Transverse colon (tissue), 4 donors: ENCODE results near the gene ORAI3. TPM values are rescaled to one million over a fixed set of nuclear protein-coding genes. Genes with fewer than 3 reads are reported as not detected.
"Not testable (repeated sequence)": the region's sequence is repeated elsewhere in the genome, so short reads cannot be mapped to it uniquely, and the experiment has no call there.

Experiments used
- DNase-seq: peaks from one replicate; pipeline ENCODE4 v3.0.0-alpha.2; 2019
- H3K27ac ChIP-seq, 4 donors: fragments of 200-600 bp; sonication (generic); 2 replicates each; pipeline ENCODE4 v1.5.1; 2016 to 2018; ENCODE audit warnings: inconsistent platforms in 4 of 4
- H3K27me3 ChIP-seq: fragments of 200-600 bp; sonication (generic); 2 replicates; pipeline ENCODE4 v1.5.1; 2017; ENCODE audit warnings: inconsistent platforms
- H3K36me3 ChIP-seq, 4 donors: fragments of 200-600 bp; sonication (generic); 2 replicates each; pipeline ENCODE4 v1.5.1; 2017 to 2019; ENCODE audit warnings: inconsistent platforms in 4 of 4
- H3K4me1 ChIP-seq, 4 donors: fragments of 200-600 bp; sonication (generic); 2 replicates each; pipeline ENCODE4 v1.5.1; 2017 to 2020; ENCODE audit warnings: inconsistent platforms in 4 of 4
- H3K4me3 ChIP-seq, 4 donors: fragments of 200-600 bp; sonication (generic); 1 replicate in 1 of 4; 2 replicates in 3 of 4; pipeline versions ENCODE4 v1.5.1 to v1.6.1; 2017 to 2019; ENCODE audit warnings: inconsistent platforms in 4 of 4
- H3K9me3 ChIP-seq, 2 donors: fragments of 200-600 bp; sonication (generic); 2 replicates each; pipeline ENCODE4 v1.5.1; 2017 to 2019; ENCODE audit warnings: inconsistent platforms in 2 of 2
- EP300 ChIP-seq: sonication (generic); formaldehyde crosslinking; IDR thresholded peaks from one replicate; pipeline ENCODE4 v1.6.1; 2017; ENCODE audit warnings: antibody characterized with exemption, low read depth
- POLR2A ChIP-seq: fragments of 450-650 bp; IDR thresholded peaks from one replicate; pipeline ENCODE4 v1.6.1; 2016; ENCODE audit warnings: antibody characterized with exemption, mild to moderate bottlenecking, moderate library complexity
- POLR2AphosphoS5 ChIP-seq, 3 donors: sonication (generic); formaldehyde crosslinking; IDR thresholded peaks; one replicate each; pipeline ENCODE4 v1.6.1; 2016; ENCODE audit warnings: antibody characterized with exemption in 3 of 3
- WGBS, 2 donors: methylation state at CpG; one replicate each; pipeline ENCODE4 v1.1.5; 2018; ENCODE audit warnings: low coverage in 1 of 2; 5-methylcytosine and 5-hydroxymethylcytosine counted together
- in situ Hi-C, 4 donors: fragments of 200-750 bp; cut with MboI; loops; one replicate each; pipeline versions ENCODE4 v1.15.0 to v1.15.1; 2017; ENCODE audit warnings: low sequenced_read_pairs in 3 of 4, low pct_ligation_motif_present in 1 of 4, low pct_unique_long_range_greater_than_20kb in 1 of 4
- intact Hi-C: fragments of 100-400 bp; cut with DNase I; formaldehyde crosslinking; loops from one replicate; pipeline ENCODE4 v1.15.1; 2023; ENCODE audit warnings: low total_unique reads
- total RNA-seq, 4 donors: library from RNA; depleted of rRNA; stranded (reverse); fragments of >200 nt; gene quantifications; one replicate each; pipeline ENCODE4 v1.1.0, GENCODE V29; 2016
- TF ChIP-seq, protein P1 (sequence below), 5 experiments: fragments of 200-600 bp in 3 of 5; fragments of 450-650 bp in 2 of 5; sonication (generic) in 3 of 5; IDR thresholded peaks; 1 replicate in 2 of 5; 2 replicates in 3 of 5; pipeline ENCODE4 v1.5.1; 2016 to 2017; ENCODE audit warnings: antibody characterized with exemption in 5 of 5, inconsistent platforms in 3 of 5, mild to moderate bottlenecking in 2 of 5, moderate library complexity in 1 of 5

ORAI3 gene
- total RNA-seq, 4 donors from 2014 or later: 24.8 to 45.6 (median 31.3) TPM

DNA sequence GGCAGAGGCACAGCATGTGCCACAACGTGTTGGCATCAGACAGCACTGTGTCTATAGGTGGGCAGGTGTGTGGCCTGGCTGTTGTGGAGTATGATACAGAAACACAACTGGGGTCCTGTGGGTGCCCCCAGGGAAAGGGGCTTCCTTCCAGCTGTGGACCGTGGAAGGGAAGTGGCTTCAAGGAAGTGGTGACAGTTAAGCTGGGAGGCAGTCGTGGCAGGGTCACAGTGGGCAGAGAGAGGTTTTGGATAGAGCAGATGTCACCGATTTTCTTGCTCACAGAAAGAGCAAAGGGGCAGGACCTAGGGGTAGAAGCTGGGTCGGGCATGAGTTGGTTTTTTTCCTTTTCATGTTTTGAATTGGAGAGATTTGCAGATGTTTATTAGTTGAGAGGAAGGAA is 11.2 kb upstream of the ORAI3 start:
- WGBS, 2 donors: 20 to 56% methylated on average over 1 to 5 of the region's 5 CpGs
- Histone ChIP-seq H3K27me3 (no peaks in the 10 kb centered on the region), H3K9me3 (no peaks in the 10 kb centered on the region), H3K4me3 (no peak overlapping the region), H3K27ac (peak overlapping the region in 2 of 4 donors; percentile 9 to 47), H3K4me1 (peaks cover 4 to 15% (median 10%) of the 10 kb centered on the region in 4 donors), H3K36me3 (peaks cover 0 to 4% (median 0%) of the 10 kb centered on the region in 4 donors)
- in situ Hi-C loops (no loop called here), intact Hi-C loops (no loop called here)
- no peak for TF ChIP-seq POLR2A
- no peak for DNase-seq

DNA sequence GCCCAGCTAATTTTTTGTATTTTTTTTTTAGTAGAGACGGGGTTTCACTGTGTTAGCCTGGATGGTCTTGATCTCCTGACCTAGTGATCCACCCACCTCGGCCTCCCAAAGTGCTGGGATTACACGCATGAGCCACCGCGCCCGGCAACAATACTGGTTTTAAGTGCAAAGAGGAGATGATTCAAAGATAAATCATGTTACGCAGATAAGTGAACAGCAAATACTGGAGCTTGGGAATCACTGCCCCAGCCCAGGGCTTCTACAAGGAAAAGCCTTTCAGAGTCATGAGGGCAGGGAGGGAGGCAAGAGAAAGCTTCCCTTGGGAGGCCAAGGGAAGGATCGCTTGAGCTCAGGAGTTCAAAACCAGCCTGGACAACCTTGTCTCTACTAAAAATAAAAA is 9.3 kb upstream of the ORAI3 start:
- in situ Hi-C loops, H3K27ac ChIP-seq, DNase-seq, intact Hi-C loops, H3K36me3 ChIP-seq, H3K9me3 ChIP-seq, H3K27me3 ChIP-seq, H3K4me3 ChIP-seq: not testable (repeated sequence)
- peaks cover 4 to 18% (median 11%) of the 10 kb centered on the region in 4 donors for H3K4me1 ChIP-seq
- WGBS, 2 donors: 94 to 97% methylated on average over 6 to 8 of the region's 8 CpGs

DNA sequence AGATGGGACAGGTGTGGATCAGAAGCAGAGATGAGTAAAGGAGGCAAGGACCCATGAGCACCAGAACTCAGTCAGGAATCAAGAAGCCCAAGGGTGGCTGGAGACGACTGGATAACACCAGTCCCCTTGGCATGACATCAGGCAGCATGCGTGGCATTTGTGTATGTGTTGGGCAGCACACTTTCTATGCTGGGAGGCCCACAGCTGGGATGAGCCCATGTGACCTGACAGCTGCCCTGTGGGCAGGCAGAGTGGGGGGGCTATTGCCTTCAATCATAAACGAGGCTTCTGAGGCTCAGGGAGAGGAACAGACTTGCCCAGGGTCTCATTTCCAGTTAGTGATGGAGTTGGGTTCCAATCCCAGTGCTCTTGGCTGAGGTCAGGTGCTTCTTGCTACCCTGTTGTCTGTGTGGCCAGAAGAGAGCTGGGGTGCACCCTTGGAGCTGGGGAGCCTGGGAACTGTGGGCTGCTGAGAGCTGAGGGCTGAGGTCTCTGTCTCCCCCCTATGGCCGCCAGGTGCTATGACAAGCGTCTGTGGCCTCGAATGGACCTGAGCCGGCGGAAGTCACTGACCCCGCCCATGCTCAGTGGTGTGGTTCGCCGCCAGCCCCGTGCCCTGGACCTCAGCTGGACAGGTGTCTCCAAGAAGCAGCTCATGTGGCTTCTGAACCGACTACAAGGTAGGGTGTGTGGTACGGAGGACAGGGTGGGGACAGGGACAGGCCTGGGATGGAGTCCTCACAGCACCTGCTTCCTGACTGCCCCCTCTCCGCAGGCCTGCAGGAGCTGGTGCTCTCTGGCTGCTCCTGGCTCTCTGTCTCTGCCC is 7.1 kb upstream of the ORAI3 start:
- Histone ChIP-seq H3K27ac (peak overlapping the region; percentile 59 to 67 (median 64)), H3K4me1 (peaks cover 4 to 18% (median 11%) of the 10 kb centered on the region in 4 donors), H3K4me3 (no peak overlapping the region), H3K36me3 (peaks cover 0 to 13% (median 3%) of the 10 kb centered on the region in 4 donors), H3K9me3 (no peaks in the 10 kb centered on the region), H3K27me3 (no peaks in the 10 kb centered on the region)
- in situ Hi-C loops (no loop called here), intact Hi-C loops (no loop called here)
- TF ChIP-seq POLR2AphosphoS5 (IDR thresholded peaks at IDR 0.05): no peak
- TF ChIP-seq POLR2A: no peak
- TF ChIP-seq, protein P1, sequence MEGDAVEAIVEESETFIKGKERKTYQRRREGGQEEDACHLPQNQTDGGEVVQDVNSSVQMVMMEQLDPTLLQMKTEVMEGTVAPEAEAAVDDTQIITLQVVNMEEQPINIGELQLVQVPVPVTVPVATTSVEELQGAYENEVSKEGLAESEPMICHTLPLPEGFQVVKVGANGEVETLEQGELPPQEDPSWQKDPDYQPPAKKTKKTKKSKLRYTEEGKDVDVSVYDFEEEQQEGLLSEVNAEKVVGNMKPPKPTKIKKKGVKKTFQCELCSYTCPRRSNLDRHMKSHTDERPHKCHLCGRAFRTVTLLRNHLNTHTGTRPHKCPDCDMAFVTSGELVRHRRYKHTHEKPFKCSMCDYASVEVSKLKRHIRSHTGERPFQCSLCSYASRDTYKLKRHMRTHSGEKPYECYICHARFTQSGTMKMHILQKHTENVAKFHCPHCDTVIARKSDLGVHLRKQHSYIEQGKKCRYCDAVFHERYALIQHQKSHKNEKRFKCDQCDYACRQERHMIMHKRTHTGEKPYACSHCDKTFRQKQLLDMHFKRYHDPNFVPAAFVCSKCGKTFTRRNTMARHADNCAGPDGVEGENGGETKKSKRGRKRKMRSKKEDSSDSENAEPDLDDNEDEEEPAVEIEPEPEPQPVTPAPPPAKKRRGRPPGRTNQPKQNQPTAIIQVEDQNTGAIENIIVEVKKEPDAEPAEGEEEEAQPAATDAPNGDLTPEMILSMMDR (IDR thresholded peaks at IDR 0.05): peak; percentile 80 to 92 (median 88)
- WGBS, 2 donors: 17 to 40% methylated on average over 1 to 15 of the region's 15 CpGs
- peak; percentile 87 for DNase-seq

DNA sequence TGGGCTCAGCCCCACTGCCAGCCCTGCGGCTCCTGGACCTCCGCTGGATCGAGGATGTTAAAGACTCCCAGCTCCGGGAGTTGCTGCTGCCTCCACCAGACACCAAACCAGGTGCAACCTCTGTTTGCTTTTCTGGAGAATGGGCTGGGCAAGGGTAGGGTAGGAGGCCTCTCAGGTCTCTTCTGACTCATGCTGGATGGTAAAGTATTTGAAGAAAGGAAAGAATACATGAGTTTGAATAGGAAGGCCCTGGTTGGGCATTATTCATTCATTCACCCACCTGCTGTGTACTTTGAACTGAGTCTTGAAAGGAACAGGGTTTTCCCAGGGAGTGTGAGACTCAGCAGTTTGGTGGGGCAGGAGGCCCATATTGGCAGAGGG is 6.5 kb upstream of the ORAI3 start:
- intact Hi-C loops: no loop called here
- Histone ChIP-seq H3K27me3 (no peaks in the 10 kb centered on the region), H3K36me3 (peaks cover 0 to 13% (median 3%) of the 10 kb centered on the region in 4 donors), H3K4me3 (no peak overlapping the region), H3K9me3 (no peaks in the 10 kb centered on the region), H3K4me1 (peaks cover 4 to 18% (median 11%) of the 10 kb centered on the region in 4 donors), H3K27ac (peak overlapping the region; percentile 59 to 67 (median 64))
- 48% methylated on average over 4 of the region's 4 CpGs; no CpG with 5 or more reads in 1 of the 2 donors for WGBS, 2 donors
- no peak for DNase-seq
- TF ChIP-seq EP300: no peak
- no peak for TF ChIP-seq POLR2AphosphoS5 (IDR thresholded peaks at IDR 0.05)
- TF ChIP-seq POLR2A: no peak
- TF ChIP-seq, protein P1 (IDR thresholded peaks at IDR 0.05): no peak
- in situ Hi-C loops: no loop called here

DNA sequence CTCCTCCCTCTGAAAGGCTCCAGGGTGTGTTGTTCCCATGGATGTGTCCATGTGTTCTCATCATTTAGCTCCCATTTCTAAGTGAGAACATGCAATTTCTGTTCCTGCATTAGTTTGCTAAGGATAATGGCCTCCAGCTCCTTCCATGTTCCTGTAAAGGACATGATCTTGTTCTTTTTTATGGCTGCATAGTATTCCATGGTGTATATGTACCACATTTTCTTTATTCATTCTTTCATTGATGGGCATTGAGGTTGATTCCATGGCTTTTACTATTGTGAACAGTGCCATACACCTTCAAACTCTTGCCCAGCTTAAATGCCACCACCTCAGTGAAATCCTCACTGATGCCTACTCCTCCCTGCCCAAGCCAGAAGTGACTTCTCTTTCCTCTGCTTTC is 4.5 kb upstream of the ORAI3 start:
- TF ChIP-seq POLR2AphosphoS5 (IDR thresholded peaks at IDR 0.05) (no peak), POLR2A (no peak)
- TF ChIP-seq, protein P1 (IDR thresholded peaks at IDR 0.05): no peak
- no peak for DNase-seq
- in situ Hi-C loops: no loop called here
- Histone ChIP-seq H3K36me3 (peaks cover 0 to 13% (median 3%) of the 10 kb centered on the region in 4 donors), H3K4me1 (peaks cover 4 to 25% (median 16%) of the 10 kb centered on the region in 4 donors), H3K9me3 (no peaks in the 10 kb centered on the region), H3K4me3 (no peak overlapping the region), H3K27me3 (no peaks in the 10 kb centered on the region), H3K27ac (no peak overlapping the region)
- intact Hi-C loops: no loop called here
